ENCODE results near the gene CRAMP1. TPM values are rescaled to one million over a fixed set of nuclear protein-coding genes. Genes with fewer than 3 reads are reported as not detected.

CRAMP1 gene
- total and polyA plus RNA-seq, 2 donors (not counting 3 experiments of a cell fraction or from before 2014, with no cell fraction given): 21.5 to 30.8 TPM

DNA sequence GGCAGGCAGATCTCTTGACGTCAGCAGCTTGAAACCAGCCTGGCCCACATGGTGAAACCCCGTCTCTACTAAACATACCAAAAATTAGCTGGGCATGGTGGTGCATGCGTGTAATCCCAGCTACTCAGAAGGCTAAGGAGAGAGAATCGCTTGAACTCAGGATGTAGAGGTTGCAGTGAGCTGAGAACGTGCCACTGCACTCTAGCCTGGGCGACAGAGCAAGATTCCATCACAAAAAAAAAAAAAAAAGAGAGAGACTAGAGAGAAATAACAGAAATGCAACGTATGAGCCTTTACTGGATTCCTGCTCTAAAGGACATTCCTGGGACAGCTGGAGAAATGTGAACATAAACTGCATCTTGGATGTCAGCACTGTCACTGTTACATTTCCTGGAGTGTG, 11.1 kb upstream of the CRAMP1 start:
- no TSS peak for BruUV-seq (replicated peaks)
- TF ChIP-seq MYC (IDR thresholded peaks at IDR 0.05; ENCODE audit: low read depth, low read length): no peak
- Histone ChIP-seq H3K79me2 (ENCODE audit: control insufficient read depth, insufficient read depth, low read length) (no peaks in the 10 kb centered on the region), H2AFZ (ENCODE audit: low read depth, low read length) (no peak overlapping the region), H3K4me1 (ENCODE audit: control insufficient read depth, extremely low read depth, insufficient read depth, low read length) (no peaks in the 10 kb centered on the region), H3K36me3 (ENCODE audit: control insufficient read depth in 2 of 2, extremely low read depth in 1 of 2, insufficient read depth in 2 of 2, low read length in 2 of 2) (peaks cover 0 to 5% of the 10 kb centered on the region in 2 experiments), H3K9me3 (replicated peaks; ENCODE audit: control insufficient read depth, insufficient read depth, low read length) (no peaks in the 10 kb centered on the region), H3K27me3 (ENCODE audit: control insufficient read depth in 2 of 2, insufficient read depth in 2 of 2, low read length in 2 of 2) (no peaks in the 10 kb centered on the region), H3K4me2 (ENCODE audit: insufficient read depth, low read length) (no peak overlapping the region), H4K20me1 (replicated peaks; ENCODE audit: control insufficient read depth, extremely low read depth, insufficient read depth, low read length) (no peaks in the 10 kb centered on the region), H3K4me3 (replicated peaks in 1 of 3; ENCODE audit: insufficient read depth in 1 of 3, low read depth in 1 of 3, low read length in 3 of 3) (no peak overlapping the region), H3K27ac (ENCODE audit: insufficient read depth, low read depth, low read length) (no peak overlapping the region), H3K9me1 (replicated peaks; ENCODE audit: control insufficient read depth, extremely low read depth, insufficient read depth, low read length) (no peaks in the 10 kb centered on the region), H3K9ac (replicated peaks; ENCODE audit: extremely low read depth, insufficient read depth, low read length) (no peak overlapping the region)
- FAIRE-seq (no peak), DNase-seq (ENCODE audit: low read depth, low spot score) (no peak)
- CTCF ChIA-PET: no interaction called here
- intact Hi-C loops (cut with micrococcal nuclease) (no loop called here), dilution Hi-C loops (cut with MboI; ENCODE audit: extremely low pct_ligation_motif_present, low sequenced_read_pairs) (no loop called here)
- POLR2A ChIA-PET: no interaction called here

DNA sequence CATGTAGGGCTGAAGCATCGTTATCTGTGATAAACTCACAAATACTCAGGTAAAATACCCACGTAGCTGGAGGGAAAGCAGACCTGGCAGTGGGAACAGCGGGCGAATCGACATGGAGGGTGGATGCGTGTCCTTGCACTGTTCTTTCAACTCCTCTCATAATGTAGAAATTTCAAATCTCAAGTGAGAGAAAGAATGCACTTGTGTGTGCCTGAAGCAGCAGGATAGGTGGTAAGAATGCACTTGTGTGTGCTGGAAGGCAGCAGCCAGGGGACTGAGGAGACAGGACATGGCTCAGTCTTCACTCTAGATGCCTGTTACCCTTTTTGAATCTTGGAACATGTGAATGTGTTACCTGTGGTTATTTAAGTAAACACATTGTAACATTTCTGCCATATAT, 10.7 kb upstream of the CRAMP1 start:
- H3K4me3 ChIP-seq (replicated peaks in 1 of 3; ENCODE audit: insufficient read depth in 1 of 3, low read depth in 1 of 3, low read length in 3 of 3): no peak overlapping the region
- H2AFZ ChIP-seq (ENCODE audit: low read depth, low read length): no peak overlapping the region
- TF ChIP-seq MYC (IDR thresholded peaks at IDR 0.05; ENCODE audit: low read depth, low read length) (no peak), POLR2A (IDR thresholded peaks at IDR 0.05; ENCODE audit: low read depth, low read length) (no peak), POLR2AphosphoS5 (IDR thresholded peaks at IDR 0.05; ENCODE audit: insufficient read depth, low read depth, low read length) (no peak), GATA2 (IDR thresholded peaks at IDR 0.05; ENCODE audit: insufficient read depth, insufficient read length, low read depth, low read length) (no peak), FOS (IDR thresholded peaks at IDR 0.05; ENCODE audit: borderline replicate concordance, insufficient read depth, low read length) (no peak), EZH2 (IDR thresholded peaks at IDR 0.05; ENCODE audit: borderline replicate concordance, low read depth, low read length, severe bottlenecking) (no peak), JUN (IDR thresholded peaks at IDR 0.05; ENCODE audit: borderline replicate concordance, insufficient read depth, insufficient read length, low read depth) (no peak)
- TF ChIP-seq, protein P1, sequence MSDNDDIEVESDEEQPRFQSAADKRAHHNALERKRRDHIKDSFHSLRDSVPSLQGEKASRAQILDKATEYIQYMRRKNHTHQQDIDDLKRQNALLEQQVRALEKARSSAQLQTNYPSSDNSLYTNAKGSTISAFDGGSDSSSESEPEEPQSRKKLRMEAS (IDR thresholded peaks at IDR 0.05; ENCODE audit: insufficient read depth, insufficient read length): no peak
- TF ChIP-seq, protein P2, sequence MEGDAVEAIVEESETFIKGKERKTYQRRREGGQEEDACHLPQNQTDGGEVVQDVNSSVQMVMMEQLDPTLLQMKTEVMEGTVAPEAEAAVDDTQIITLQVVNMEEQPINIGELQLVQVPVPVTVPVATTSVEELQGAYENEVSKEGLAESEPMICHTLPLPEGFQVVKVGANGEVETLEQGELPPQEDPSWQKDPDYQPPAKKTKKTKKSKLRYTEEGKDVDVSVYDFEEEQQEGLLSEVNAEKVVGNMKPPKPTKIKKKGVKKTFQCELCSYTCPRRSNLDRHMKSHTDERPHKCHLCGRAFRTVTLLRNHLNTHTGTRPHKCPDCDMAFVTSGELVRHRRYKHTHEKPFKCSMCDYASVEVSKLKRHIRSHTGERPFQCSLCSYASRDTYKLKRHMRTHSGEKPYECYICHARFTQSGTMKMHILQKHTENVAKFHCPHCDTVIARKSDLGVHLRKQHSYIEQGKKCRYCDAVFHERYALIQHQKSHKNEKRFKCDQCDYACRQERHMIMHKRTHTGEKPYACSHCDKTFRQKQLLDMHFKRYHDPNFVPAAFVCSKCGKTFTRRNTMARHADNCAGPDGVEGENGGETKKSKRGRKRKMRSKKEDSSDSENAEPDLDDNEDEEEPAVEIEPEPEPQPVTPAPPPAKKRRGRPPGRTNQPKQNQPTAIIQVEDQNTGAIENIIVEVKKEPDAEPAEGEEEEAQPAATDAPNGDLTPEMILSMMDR (IDR thresholded peaks at IDR 0.05; ENCODE audit: extremely low read depth in 1 of 2, insufficient read depth in 1 of 2, low read depth in 1 of 2, low read length in 2 of 2): no peak
- DNase-seq (ENCODE audit: low read depth, low spot score): no peak
- H3K36me3 ChIP-seq (ENCODE audit: control insufficient read depth in 2 of 2, extremely low read depth in 1 of 2, insufficient read depth in 2 of 2, low read length in 2 of 2): peaks cover 0 to 5% of the 10 kb centered on the region in 2 experiments
- intact Hi-C loops (cut with micrococcal nuclease) (no loop called here), dilution Hi-C loops (cut with MboI; ENCODE audit: extremely low pct_ligation_motif_present, low sequenced_read_pairs) (no loop called here)
- no peak overlapping the region for H3K27ac ChIP-seq (ENCODE audit: insufficient read depth, low read depth, low read length)
- CTCF ChIA-PET: no interaction called here
- no peaks in the 10 kb centered on the region for H3K79me2 ChIP-seq (ENCODE audit: control insufficient read depth, insufficient read depth, low read length)
- no peak overlapping the region for H3K4me2 ChIP-seq (ENCODE audit: insufficient read depth, low read length)
- H3K9me3 ChIP-seq (replicated peaks; ENCODE audit: control insufficient read depth, insufficient read depth, low read length): no peaks in the 10 kb centered on the region
- no peak for FAIRE-seq
- H3K9ac ChIP-seq (replicated peaks; ENCODE audit: extremely low read depth, insufficient read depth, low read length): no peak overlapping the region
- no peaks in the 10 kb centered on the region for H3K4me1 ChIP-seq (ENCODE audit: control insufficient read depth, extremely low read depth, insufficient read depth, low read length)
- POLR2A ChIA-PET: no interaction called here
- no peaks in the 10 kb centered on the region for H3K9me1 ChIP-seq (replicated peaks; ENCODE audit: control insufficient read depth, extremely low read depth, insufficient read depth, low read length)
- H3K27me3 ChIP-seq (ENCODE audit: control insufficient read depth in 2 of 2, insufficient read depth in 2 of 2, low read length in 2 of 2): no peaks in the 10 kb centered on the region
- H4K20me1 ChIP-seq (replicated peaks; ENCODE audit: control insufficient read depth, extremely low read depth, insufficient read depth, low read length): no peaks in the 10 kb centered on the region
- no TSS peak for BruUV-seq (replicated peaks)
